HG03039 (cell line): ENCODE measurements around the gene QSER1.
"Not testable (repeated sequence)": the region's sequence is repeated elsewhere in the genome, so short reads cannot be mapped to it uniquely, and the experiment has no call there.

ENCODE experiments used
- ATAC-seq: cut with Tn5 transposase; IDR thresholded peaks from one replicate; pipeline ENCODE4 v1.9.1; 2021; ENCODE audit warnings: mild to moderate bottlenecking, moderate library complexity; ENCODE audit not compliant: unreplicated experiment

QSER1 gene

DNA sequence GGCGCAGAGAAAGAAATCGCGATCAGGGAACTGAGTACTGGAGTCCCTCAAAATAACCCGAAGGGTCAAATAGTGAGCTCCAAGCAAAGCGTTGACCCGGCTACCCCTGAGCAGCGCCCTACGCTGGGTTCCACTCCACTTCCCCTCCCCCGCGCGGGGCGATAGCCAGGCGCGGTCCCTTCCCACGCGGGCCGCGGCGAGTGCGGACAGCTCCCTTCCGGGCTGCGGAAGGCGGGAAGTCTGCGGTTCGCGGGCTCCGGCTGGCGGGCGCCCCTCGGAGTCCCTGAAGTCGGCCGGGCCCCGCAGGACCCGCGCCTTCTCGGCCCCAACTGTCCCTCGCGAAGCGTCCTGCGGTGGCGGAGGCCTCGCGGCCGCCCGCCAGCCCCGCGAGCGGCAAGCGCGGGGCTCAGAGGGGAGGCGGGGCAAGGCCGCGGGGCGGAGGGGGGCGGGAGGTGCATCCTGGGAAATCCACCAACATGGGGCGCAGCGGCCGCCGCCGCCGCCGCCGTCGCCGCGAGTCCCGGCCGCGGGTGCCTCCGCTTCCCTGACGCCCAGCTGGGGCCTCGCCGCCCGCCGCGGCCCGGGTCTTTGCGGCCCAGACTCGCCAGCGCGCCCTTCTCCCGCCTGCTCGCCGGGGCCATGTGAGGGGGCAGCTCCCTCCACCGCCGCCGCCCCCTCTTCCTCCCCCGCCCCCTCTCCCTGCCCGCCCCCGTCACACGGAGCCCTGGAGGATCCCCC lies at the start of gene QSER1:
TSS of gene QSER1 (plus strand) at position 457 of the 738 bp plus-strand sequence. CDS start 315 bp downstream, outside the sequence.
- ATAC-seq: peak; percentile 57

- no peak for ATAC-seq
Observed at GRCh38 chr11:32843544-32843943, 49.1 kb upstream of the QSER1 start.

DNA sequence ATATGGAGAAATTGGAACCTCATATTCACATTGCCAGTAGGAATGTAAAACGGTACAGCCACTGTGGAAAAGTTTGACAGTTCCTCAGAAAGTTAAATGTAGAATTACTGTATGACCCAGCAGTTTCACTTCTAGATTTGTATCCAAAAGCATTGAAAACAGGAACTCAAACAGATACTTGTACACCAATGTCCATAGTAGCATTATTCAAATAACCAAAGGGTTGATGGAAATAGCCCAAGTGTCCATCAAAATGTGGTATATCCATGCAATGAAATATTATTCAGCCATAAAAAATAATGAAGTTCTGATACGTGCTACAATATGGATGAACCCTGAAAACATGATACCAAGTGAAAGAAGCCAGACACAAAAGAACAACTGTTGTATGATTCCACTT lies 45.1 kb upstream of the QSER1 start:
- no peak for ATAC-seq

DNA sequence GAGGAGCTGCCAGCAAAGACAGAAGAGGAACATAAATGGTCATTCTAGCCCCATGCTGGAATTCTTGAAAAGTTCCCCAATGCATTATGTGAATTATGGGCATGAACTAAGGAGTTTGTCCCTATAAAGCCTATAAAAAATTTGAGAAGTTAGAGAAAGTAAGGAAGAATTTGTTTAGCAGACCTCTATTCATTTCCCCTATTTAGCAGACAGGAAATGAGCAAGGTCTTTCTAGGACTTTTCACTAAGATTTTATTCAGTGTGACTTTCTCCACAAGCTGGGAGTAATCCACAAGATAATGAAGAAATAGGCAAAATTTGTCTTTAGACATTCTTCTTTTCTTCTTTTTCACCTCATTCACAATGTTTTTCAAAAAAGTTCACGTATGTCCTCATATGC lies 42.9 kb upstream of the QSER1 start:
- ATAC-seq: no peak

- no peak for ATAC-seq
Observed at GRCh38 chr11:32851251-32851650, 41.4 kb upstream of the QSER1 start.

DNA sequence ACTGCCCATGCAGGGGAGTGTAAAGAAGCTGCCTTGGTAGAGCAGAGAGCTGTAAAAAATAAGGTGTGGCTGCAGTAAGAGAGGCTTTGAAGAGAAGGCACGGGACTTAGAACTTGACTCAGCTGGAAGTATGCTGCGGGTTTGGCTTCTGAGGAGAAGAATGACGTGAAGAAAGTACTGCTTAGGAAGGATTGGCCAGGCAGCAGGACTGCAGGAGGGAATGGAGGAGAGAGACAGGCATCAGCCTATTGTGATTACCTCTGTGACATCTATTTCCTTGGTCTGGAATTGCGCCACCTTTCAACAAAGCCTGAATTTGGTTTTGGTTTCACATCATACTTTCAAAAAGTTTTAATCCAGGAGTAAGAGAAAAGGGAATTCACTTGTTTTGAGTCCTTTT lies 40.4 kb upstream of the QSER1 start:
- ATAC-seq: no peak

GRCh38 chr11:32855601-32856000 lies 37.0 kb upstream of the QSER1 start:
- no peak for ATAC-seq

DNA sequence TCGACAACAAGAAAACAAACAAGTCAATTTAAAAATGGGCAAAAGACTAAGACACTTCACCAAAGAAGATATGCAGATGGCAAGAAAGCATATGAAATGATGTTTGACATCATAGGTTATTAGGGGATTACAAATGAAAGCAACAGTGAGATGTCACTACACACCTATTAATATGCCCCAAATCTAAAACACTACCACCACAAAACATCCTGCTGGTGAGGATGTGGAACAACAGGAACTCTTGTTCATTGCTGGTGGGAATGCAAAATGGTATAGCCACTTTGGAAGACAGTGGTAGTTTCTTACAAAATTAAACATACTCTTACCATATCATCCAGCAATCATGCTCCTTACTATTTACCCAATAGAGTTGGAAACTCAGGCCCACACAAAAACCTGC lies 33.9 kb upstream of the QSER1 start:
- no peak for ATAC-seq

DNA sequence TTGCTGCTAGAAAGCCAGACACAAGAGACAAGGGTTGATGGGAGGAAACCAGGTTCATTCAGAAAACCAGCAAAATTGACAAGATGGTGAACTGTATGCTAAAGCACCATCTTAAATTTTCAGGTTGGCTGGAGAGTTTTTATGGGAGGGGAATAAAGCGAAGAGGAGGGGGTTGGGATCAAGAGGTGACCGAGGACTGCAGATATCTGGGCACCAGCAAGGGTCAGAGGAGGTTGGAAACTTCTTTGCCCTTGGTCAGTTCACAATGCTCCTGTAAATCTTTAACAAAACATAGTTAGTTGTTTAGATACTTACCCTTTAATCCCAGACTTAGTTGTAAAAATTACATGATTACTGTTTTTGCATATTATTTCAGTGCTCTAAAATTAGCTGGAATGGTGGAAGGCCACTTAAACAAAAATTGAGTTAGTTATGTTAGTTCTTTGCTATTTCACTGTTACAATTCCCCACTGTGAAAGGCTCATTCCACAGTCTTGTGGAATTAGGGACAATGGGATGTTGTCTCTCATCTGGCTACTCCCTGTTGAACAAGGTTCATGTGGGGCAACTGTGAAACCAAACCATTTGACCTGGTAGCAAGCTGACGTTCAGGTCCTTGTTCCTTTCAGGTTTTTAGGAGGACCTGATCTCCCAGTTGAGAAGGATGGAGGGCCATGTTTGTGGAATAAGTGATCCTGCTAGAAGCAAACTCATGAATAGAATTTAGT lies 30.6 kb upstream of the QSER1 start:
- no peak for ATAC-seq

DNA sequence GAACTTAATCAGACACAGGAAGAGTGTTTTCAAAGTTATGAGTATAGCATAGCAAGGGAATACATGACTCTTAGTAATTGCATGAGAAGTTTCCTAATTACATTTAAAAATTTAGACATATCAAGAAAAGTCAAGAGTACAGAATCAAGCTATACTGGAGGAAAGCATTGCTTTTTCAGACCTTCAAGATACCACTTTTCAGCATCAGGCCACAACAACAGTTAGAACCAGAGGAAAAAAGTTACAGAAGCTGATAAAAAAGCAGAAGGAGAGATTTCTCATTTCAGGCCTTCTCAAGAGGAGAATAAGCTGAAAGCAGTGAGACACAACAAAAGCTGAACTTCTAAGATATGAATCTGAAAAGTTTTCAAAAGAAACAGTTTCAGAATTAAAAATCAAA lies 28.1 kb upstream of the QSER1 start:
- ATAC-seq: no peak

- not testable (repeated sequence) for ATAC-seq
Observed at GRCh38 chr11:32868752-32869151, 23.9 kb upstream of the QSER1 start.

DNA sequence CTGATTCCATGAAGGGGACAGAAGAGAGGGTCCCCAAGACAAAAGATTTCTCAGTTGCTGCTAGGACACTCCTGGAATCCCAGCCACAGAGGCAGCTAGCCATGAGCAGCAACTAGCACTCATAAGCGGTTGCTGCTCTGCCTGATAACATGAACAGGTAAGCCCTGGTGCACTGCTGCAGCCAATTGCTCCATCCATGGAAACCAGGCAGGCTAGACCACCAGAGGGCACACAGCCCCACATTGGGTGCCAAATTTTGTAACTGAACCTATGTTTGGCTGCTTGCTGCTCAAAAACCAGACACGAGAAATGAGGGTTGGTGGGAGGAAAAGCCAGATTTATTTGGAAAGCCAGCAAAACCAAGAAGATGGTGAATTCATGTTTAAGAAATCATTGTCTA lies 21.9 kb upstream of the QSER1 start:
- ATAC-seq: no peak

DNA sequence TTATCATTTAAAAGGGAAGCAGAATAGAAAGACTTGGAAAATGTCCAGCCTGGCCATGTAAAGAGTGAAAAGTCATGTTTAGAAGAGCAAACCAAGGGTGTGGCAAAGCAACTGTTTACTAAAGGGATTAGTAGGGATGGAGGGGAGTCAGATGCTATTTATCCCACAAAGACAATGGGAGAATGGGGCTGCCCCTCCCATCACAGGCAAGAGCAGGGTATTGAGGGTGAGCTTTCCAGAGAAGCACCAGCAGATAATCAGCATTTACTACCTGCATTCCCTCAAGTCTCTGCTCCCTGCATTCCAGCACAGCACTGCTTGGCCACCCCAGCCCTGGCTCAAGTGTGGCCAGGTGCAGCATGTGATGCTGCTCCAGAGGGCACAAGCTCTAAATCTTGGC lies 18.5 kb upstream of the QSER1 start:
- no peak for ATAC-seq

DNA sequence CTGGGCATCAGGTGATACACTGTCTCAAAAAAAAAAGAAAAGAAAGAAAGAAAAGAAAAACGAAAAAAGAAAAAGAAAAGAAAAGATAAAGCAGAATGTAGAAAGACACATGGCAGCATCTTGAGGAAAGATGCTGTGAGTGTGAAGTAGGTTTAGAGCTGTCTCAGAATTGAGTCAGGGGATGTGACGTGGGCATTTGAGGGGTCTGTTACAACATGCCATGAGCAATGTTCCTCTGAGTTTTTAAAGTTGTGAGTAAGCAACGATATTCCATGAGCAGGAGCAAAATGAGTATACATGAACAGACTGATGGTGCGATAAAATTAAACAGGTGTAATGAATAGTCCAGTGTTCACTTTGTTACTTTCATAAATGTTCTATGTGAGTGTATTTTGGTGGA lies 11.3 kb upstream of the QSER1 start:
- ATAC-seq: no peak

- no peak for ATAC-seq
Observed at GRCh38 chr11:32883421-32883820, 9.2 kb upstream of the QSER1 start.

DNA sequence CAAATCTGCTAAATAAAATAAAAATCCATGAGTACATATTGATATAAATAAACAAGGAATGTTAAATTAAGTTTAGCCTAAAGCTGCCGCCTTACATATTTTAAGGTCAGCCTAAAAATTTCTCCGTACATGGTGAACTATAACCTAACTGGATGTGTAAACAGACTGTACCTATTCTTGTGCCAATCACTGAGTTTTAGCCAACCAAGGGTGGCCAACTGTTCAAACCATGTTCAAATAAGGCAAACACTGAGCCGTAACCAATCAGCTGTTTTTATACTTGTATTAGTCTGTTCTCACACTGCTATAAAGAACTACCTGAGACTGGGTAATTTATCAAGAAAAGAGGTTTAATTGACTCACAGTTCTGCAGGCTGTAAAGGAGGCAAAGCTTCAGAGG lies 8.6 kb upstream of the QSER1 start:
- ATAC-seq: no peak

DNA sequence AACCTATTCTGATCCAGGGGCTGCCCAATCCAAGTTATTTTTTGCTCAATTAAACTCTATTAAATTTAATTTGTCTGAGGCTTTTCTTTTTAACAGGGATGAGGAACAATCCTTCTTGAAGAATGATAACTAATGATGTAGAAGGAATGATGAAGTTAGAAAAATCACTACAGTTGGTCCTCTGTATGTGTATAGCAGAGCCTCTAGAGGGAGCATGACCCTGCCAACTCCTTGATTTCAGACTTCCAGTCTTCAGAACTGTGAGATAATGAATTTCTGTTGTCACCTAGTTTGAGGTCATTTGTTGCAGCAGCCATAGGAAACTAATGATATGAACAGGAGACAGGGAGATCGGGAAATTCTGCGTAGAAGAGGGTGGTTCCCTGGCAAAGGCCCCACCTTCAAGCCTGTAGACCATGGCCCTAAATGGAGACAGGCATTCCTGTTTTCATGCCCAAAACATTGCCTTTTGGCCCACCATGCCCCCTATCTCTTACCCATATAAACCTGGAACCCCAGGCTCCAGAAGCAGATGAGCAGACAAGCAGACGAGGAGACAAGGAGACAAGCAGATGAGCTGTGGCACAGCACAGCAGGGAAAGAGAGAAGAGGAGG lies 7.7 kb upstream of the QSER1 start:
- ATAC-seq: no peak

DNA sequence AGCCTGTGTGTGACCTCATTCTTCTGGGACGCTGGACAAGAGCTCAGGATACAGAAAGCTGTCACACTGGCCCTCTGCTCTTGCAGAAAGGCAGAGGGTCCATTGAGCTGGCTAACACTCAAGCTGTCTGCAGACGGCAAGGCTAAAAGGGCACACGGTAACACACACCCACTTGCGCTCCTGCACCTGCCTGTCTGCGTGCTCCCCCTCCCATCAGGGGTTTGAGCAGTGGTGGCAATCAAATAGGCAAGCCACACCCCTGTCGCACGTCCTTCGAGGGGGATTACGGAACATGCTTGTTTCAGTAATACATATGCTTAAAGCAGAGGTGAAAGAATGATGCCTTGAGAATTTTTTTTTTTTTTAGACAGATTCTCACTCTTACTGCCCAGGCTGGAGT lies 7.1 kb upstream of the QSER1 start:
- ATAC-seq: no peak

DNA sequence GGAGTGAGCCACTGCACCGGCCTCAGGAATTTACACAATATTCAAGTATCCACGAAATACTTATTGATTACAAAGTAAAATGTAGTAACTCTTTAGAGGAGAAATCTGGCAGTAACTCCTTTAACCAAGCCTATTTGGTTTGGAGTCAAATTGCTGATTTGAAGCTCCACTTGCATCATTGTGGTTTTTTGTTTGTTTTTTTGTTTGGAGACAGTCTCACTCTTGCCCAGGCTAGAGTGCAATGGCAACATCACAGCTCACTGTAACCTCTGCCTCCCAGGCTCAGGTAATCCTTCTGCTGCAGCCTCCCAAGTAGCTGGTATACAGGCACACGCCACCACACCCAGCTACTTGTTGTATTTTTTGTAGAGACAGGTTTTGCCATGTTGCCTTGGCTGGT lies 6.4 kb upstream of the QSER1 start:
- ATAC-seq: no peak

- ATAC-seq: not testable (repeated sequence)
Observed at GRCh38 chr11:32887707-32888383, 4.8 kb upstream of the QSER1 start.

DNA sequence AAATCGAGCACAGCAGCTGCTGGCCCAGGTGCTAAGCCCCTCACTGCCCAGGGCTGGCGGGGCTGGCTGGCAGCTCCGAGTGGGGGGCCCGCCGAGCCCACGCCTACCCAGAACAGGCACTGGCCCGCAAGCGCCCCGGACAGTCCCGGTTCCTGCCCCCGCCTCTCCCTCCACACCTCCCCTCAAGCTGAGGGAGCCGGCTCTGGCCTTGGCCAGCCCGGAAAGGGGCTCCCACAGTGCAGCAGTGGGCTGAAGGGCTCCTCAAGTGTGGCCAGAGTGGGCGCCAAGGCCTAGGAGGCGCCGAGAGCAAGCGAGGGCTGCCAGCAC lies 4.3 kb upstream of the QSER1 start:
- not testable (repeated sequence) for ATAC-seq

GRCh38 chr11:32888805-32889204 lies 3.8 kb upstream of the QSER1 start:
- no peak for ATAC-seq
